SU-DHL-6 (cell line): ENCODE results near the gene TMCC2.

Experiments used
- H2AFZ ChIP-seq: fragments of 200-600 bp; sonication (generic); 2 replicates; pipeline ENCODE4 v1.6.1; 2014; ENCODE audit warnings: low read depth, mild to moderate bottlenecking, moderate library complexity, mixed read lengths, antibody characterized with exemption, low read length; ENCODE audit not compliant: severe bottlenecking
- H3F3A ChIP-seq: fragments of 200-600 bp; shearing (Covaris generic); 2 replicates; pipeline ENCODE4 v1.6.0; 2016; ENCODE audit warnings: antibody characterized with exemption, mild to moderate bottlenecking; ENCODE audit not compliant: insufficient read depth
- H3K27ac ChIP-seq: fragments of 200-600 bp; sonication (generic); 2 replicates; pipeline ENCODE4 v1.5.1; 2016; ENCODE audit warnings: low read depth, mild to moderate bottlenecking, low read length, moderate library complexity, mixed read lengths
- H3K27me3 ChIP-seq: fragments of 200-600 bp; sonication (generic), shearing (Covaris generic); 2 replicates; pipeline ENCODE4 v1.6.0; 2014; ENCODE audit warnings: mild to moderate bottlenecking, low read length
- H3K36me3 ChIP-seq: fragments of 200-600 bp; sonication (generic); 2 replicates; pipeline ENCODE4 v1.6.1; 2014; ENCODE audit warnings: mild to moderate bottlenecking, low read length, mixed read lengths
- H3K4me2 ChIP-seq: fragments of 300-600, 200-600 bp; shearing (Covaris generic), sonication (generic); 2 replicates; pipeline ENCODE4 v1.6.0; 2014; ENCODE audit warnings: low read length, low read depth, mild to moderate bottlenecking; ENCODE audit not compliant: poor library complexity, severe bottlenecking
- H3K4me3 ChIP-seq: fragments of 200-600 bp; sonication (generic); 2 replicates; pipeline ENCODE4 v1.5.1; 2014; ENCODE audit warnings: antibody characterized with exemption, low read length, mild to moderate bottlenecking, mixed read lengths; ENCODE audit not compliant: insufficient read depth, poor library complexity, severe bottlenecking
- H3K79me2 ChIP-seq: fragments of 200-600 bp; sonication (generic); 2 replicates; pipeline ENCODE4 v1.6.1; 2014; ENCODE audit warnings: mild to moderate bottlenecking, low read length, moderate library complexity; ENCODE audit not compliant: insufficient read depth
- H3K9ac ChIP-seq: fragments of 200-600 bp; sonication (generic); 2 replicates; pipeline ENCODE4 v1.7.0; 2014; ENCODE audit warnings: mild to moderate bottlenecking, low read length
- H3K9me2 ChIP-seq: fragments of 200-600 bp; sonication (generic); replicated peaks from 2 replicates; pipeline ENCODE4 v1.6.1; 2014; ENCODE audit warnings: low read length; ENCODE audit not compliant: insufficient read depth
- H3K9me3 ChIP-seq: fragments of 200-600 bp; sonication (generic); 2 replicates; pipeline ENCODE4 v1.6.1; 2014; ENCODE audit warnings: low read length, mixed read lengths; ENCODE audit not compliant: insufficient read depth
- H4K20me1 ChIP-seq: fragments of 200-600 bp; sonication (generic); 2 replicates; pipeline ENCODE4 v1.6.1; 2014; ENCODE audit warnings: low read depth, mild to moderate bottlenecking, antibody characterized with exemption, low read length, moderate library complexity, mixed read lengths
- CTCF ChIP-seq: fragments of 200-600 bp; sonication (generic); IDR thresholded peaks from one replicate; pipeline ENCODE4 v1.5.1; 2017; ENCODE audit warnings: antibody characterized with exemption, mild to moderate bottlenecking, low read length, moderate library complexity; ENCODE audit not compliant: insufficient read depth, poor library complexity, severe bottlenecking
- EZH2phosphoT487 ChIP-seq: fragments of 200-600 bp; sonication (generic), shearing (Covaris generic); conservative IDR thresholded peaks from 2 replicates; pipeline ENCODE4 v1.6.1; 2018; ENCODE audit warnings: mild to moderate bottlenecking, antibody characterized with exemption, low read length, moderate library complexity, mixed read lengths

The TMCC2 gene

DNA sequence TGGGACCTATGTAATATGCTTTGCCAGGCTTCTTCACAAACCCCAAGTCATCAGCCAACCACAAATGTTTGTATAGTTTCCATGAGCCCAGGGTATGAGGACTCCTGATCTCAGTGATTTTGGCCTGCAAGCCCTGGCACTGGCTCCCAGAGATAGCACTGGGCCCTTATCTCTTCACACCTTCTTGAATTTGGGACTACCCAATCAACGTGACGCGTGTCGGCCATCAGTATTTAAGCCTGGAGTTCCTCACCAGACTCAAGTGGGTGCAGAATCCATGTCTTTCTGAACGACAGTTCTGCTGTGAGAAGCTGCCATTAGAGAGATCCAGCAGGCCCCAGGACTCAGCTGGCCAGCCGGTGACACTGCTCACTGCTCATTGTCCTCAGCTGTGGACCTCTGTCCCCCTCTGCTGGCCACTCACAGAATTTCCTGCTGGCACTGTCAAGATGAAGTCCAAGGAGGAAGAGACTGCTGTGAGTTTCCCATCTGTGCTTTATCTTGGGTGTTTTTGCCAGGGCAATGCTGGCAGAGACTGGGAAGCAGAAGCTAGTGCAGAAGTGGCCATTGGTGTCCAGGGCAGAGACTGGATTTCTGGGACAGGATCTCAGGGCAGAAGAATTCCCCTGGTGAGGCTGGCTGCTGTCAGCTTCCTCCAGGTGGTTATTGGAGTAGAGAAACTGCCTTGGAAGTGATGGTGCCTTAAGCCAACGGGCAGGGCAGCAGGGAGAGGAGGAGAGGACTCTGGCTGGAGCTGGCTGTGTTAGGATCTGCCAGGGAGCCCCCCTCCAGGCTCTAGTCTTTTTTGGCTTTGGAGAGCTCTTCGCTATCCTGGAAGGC is 28.4 kb downstream of the TMCC2 start:
- Histone ChIP-seq H2AFZ (no peak overlapping the region), H3K9me2 (no peaks in the 10 kb centered on the region), H3F3A (no peaks in the 10 kb centered on the region), H3K27ac (no peak overlapping the region), H4K20me1 (no peaks in the 10 kb centered on the region), H3K79me2 (no peaks in the 10 kb centered on the region), H3K9ac (no peak overlapping the region), H3K36me3 (no peaks in the 10 kb centered on the region), H3K4me3 (no peak overlapping the region), H3K27me3 (no peaks in the 10 kb centered on the region), H3K9me3 (no peaks in the 10 kb centered on the region), H3K4me2 (no peak overlapping the region)
- TF ChIP-seq EZH2phosphoT487 (no peak), CTCF (peak; percentile 76)

- Histone ChIP-seq H4K20me1 (no peaks in the 10 kb centered on the region), H3F3A (no peaks in the 10 kb centered on the region), H3K9me3 (no peaks in the 10 kb centered on the region), H3K4me3 (no peak overlapping the region), H3K27me3 (no peaks in the 10 kb centered on the region), H3K4me2 (no peak overlapping the region), H3K27ac (no peak overlapping the region), H2AFZ (no peak overlapping the region), H3K79me2 (no peaks in the 10 kb centered on the region), H3K9me2 (no peaks in the 10 kb centered on the region), H3K9ac (no peak overlapping the region), H3K36me3 (no peaks in the 10 kb centered on the region)
- TF ChIP-seq EZH2phosphoT487 (no peak), CTCF (no peak)
Observed at GRCh38 chr1:205256951-205257625, 29.3 kb downstream of the TMCC2 start.

GRCh38 chr1:205257735-205258134 is 30.0 kb downstream of the TMCC2 start:
- Histone ChIP-seq H4K20me1 (no peaks in the 10 kb centered on the region), H3K36me3 (no peaks in the 10 kb centered on the region), H3K4me3 (no peak overlapping the region), H3K79me2 (no peaks in the 10 kb centered on the region), H2AFZ (no peak overlapping the region), H3K4me2 (no peak overlapping the region), H3K27me3 (no peaks in the 10 kb centered on the region), H3K9me3 (no peaks in the 10 kb centered on the region), H3K9ac (no peak overlapping the region), H3K27ac (no peak overlapping the region), H3F3A (no peaks in the 10 kb centered on the region), H3K9me2 (no peaks in the 10 kb centered on the region)
- no peak for TF ChIP-seq CTCF
- TF ChIP-seq EZH2phosphoT487: no peak
